Mesodermal cell (in vitro differentiated cells): Measurements from ENCODE around the gene RELCH.

Experiments
- H3K27ac ChIP-seq: 2 replicates; pipeline ENCODE4 v1.7.0; 2013; ENCODE audit warnings: mild to moderate bottlenecking, low read depth, low read length, moderate library complexity; ENCODE audit not compliant: severe bottlenecking
- H3K36me3 ChIP-seq: 2 replicates; pipeline ENCODE4 v1.7.1; 2013; ENCODE audit warnings: mild to moderate bottlenecking, low read length, moderate library complexity; ENCODE audit not compliant: control insufficient read depth, insufficient read depth
- H3K4me1 ChIP-seq: one replicate; pipeline ENCODE4 v1.7.1; 2013; ENCODE audit warnings: mild to moderate bottlenecking, low read length; ENCODE audit not compliant: insufficient read depth, control insufficient read depth, poor library complexity, severe bottlenecking
- H3K4me3 ChIP-seq: 2 replicates; pipeline ENCODE4 v1.7.0; 2013; ENCODE audit warnings: low read length, control low read depth, mild to moderate bottlenecking; ENCODE audit not compliant: insufficient read depth, poor library complexity, severe bottlenecking; ENCODE audit errors: extremely low read depth
- H3K9me3 ChIP-seq: 2 replicates; pipeline ENCODE4 v1.7.1; 2013; ENCODE audit warnings: mild to moderate bottlenecking, low read length, moderate library complexity; ENCODE audit not compliant: control insufficient read depth
- WGBS, 2 experiments: methylation state at CpG; one replicate each; pipeline ENCODE4 v1.1.5; 2013; ENCODE audit warnings: missing lambda C conversion rate in 2 of 2; ENCODE audit not compliant: insufficient coverage in 2 of 2; 5-methylcytosine and 5-hydroxymethylcytosine counted together

RELCH gene

GRCh38 chr18:62250475-62250874, 63.4 kb downstream of the RELCH start:
- Histone ChIP-seq H3K27ac (no peak overlapping the region), H3K4me3 (no peak overlapping the region), H3K36me3 (peaks cover 8% of the 10 kb centered on the region), H3K9me3 (no peaks in the 10 kb centered on the region), H3K4me1 (no peaks in the 10 kb centered on the region)
- no CpG with 5 or more reads among the region's 2 CpGs for WGBS, 2 experiments

- Histone ChIP-seq H3K27ac (no peak overlapping the region), H3K4me3 (no peak overlapping the region), H3K36me3 (peaks cover 31% of the 10 kb centered on the region), H3K4me1 (no peaks in the 10 kb centered on the region), H3K9me3 (no peaks in the 10 kb centered on the region)
Measured at GRCh38 chr18:62258093-62258492, 71.0 kb downstream of the RELCH start.

GRCh38 chr18:62258616-62259015, 71.6 kb downstream of the RELCH start:
- Histone ChIP-seq H3K4me3 (no peak overlapping the region), H3K9me3 (no peaks in the 10 kb centered on the region), H3K27ac (no peak overlapping the region), H3K36me3 (peaks cover 31% of the 10 kb centered on the region), H3K4me1 (no peaks in the 10 kb centered on the region)

GRCh38 chr18:62262061-62262460, 75.0 kb downstream of the RELCH start:
- Histone ChIP-seq H3K36me3 (peaks cover 42% of the 10 kb centered on the region), H3K4me1 (no peaks in the 10 kb centered on the region), H3K27ac (no peak overlapping the region), H3K9me3 (no peaks in the 10 kb centered on the region), H3K4me3 (no peak overlapping the region)
- 96% methylated on average over 2 of the region's 2 CpGs; no CpG with 5 or more reads in 1 of the 2 experiments for WGBS, 2 experiments

- H3K9me3 ChIP-seq: no peaks in the 10 kb centered on the region
- peaks cover 36% of the 10 kb centered on the region for H3K36me3 ChIP-seq
- H3K4me3 ChIP-seq: no peak overlapping the region
- WGBS, 2 experiments: 100% methylated on average over 1 of the region's 2 CpGs; no CpG with 5 or more reads in 1 of the 2 experiments
- no peaks in the 10 kb centered on the region for H3K4me1 ChIP-seq
- no peak overlapping the region for H3K27ac ChIP-seq
Measured at GRCh38 chr18:62264984-62265383, 77.9 kb downstream of the RELCH start.

GRCh38 chr18:62277045-62277444, 90.0 kb downstream of the RELCH start:
- Histone ChIP-seq H3K4me3 (no peak overlapping the region), H3K9me3 (no peaks in the 10 kb centered on the region), H3K4me1 (no peaks in the 10 kb centered on the region), H3K27ac (no peak overlapping the region), H3K36me3 (peaks cover 15% of the 10 kb centered on the region)
- no CpG with 5 or more reads among the region's 1 CpG for WGBS, 2 experiments

GRCh38 chr18:62279561-62279960, 92.5 kb downstream of the RELCH start:
- WGBS, 2 experiments: 86% methylated on average over 1 of the region's 5 CpGs; no CpG with 5 or more reads in 1 of the 2 experiments
- no peaks in the 10 kb centered on the region for H3K4me1 ChIP-seq
- H3K36me3 ChIP-seq: peaks cover 14% of the 10 kb centered on the region
- H3K9me3 ChIP-seq: no peaks in the 10 kb centered on the region
- H3K27ac ChIP-seq: no peak overlapping the region
- no peak overlapping the region for H3K4me3 ChIP-seq

GRCh38 chr18:62280058-62280457, 93.0 kb downstream of the RELCH start:
- no peaks in the 10 kb centered on the region for H3K4me1 ChIP-seq
- peaks cover 14% of the 10 kb centered on the region for H3K36me3 ChIP-seq
- H3K4me3 ChIP-seq: no peak overlapping the region
- WGBS, 2 experiments: 93% methylated on average over 4 to 5 of the region's 6 CpGs
- H3K9me3 ChIP-seq: no peaks in the 10 kb centered on the region
- H3K27ac ChIP-seq: no peak overlapping the region

GRCh38 chr18:62280786-62281185, 93.7 kb downstream of the RELCH start:
- no peaks in the 10 kb centered on the region for H3K4me1 ChIP-seq
- H3K36me3 ChIP-seq: peaks cover 13% of the 10 kb centered on the region
- H3K4me3 ChIP-seq: no peak overlapping the region
- H3K27ac ChIP-seq: no peak overlapping the region
- H3K9me3 ChIP-seq: no peaks in the 10 kb centered on the region
- WGBS, 2 experiments: no CpG with 5 or more reads among the region's 1 CpG

GRCh38 chr18:62281684-62282083, 94.6 kb downstream of the RELCH start:
- no peaks in the 10 kb centered on the region for H3K4me1 ChIP-seq
- no CpG with 5 or more reads among the region's 1 CpG for WGBS, 2 experiments
- no peak overlapping the region for H3K4me3 ChIP-seq
- H3K36me3 ChIP-seq: peaks cover 10% of the 10 kb centered on the region
- H3K27ac ChIP-seq: no peak overlapping the region
- no peaks in the 10 kb centered on the region for H3K9me3 ChIP-seq

GRCh38 chr18:62282188-62282629, 95.2 kb downstream of the RELCH start:
- H3K4me1 ChIP-seq: no peaks in the 10 kb centered on the region
- no peak overlapping the region for H3K4me3 ChIP-seq
- no peaks in the 10 kb centered on the region for H3K9me3 ChIP-seq
- no peak overlapping the region for H3K27ac ChIP-seq
- no CpG with 5 or more reads among the region's 2 CpGs for WGBS, 2 experiments
- peaks cover 10% of the 10 kb centered on the region for H3K36me3 ChIP-seq
